ENCODE results near the gene FAM219B.

DNA sequence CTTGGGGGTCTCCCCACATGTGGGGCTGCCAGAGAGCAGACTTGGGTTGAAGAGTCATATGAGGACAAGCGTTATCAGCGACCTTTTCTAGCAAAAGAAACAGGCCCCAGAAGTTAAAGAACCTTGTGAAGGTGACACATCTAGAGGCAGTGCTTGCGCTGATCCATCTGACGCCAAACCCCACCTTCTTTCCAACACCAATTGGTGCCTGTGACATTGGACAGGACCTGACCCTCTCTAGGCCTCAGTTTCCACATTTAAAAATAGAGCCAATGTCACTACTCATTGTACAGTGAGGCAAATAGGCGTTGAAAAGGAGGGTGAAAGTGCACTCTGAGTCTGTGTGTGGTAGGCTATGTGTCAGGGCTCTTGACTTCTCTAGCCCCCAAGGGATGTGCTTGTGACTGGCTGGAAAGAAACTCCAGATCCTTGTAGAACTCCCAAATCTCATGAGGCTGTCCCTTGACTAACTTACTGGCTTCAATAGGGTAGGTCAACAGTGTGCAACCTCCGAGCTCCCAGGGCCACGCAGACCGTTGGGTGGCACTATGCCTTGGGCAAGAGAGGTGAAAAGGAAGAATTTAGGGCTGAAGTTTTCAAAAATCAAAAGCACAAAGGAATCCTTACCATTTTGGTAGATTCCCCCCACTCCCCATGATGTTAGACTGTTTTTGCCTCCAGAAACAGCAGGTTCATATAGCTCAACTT is 666 bp upstream of the FAM219B start:
- TF ChIP-seq POLR2A (IDR thresholded peaks at IDR 0.05) = no peak
- TF ChIP-seq, protein P1, sequence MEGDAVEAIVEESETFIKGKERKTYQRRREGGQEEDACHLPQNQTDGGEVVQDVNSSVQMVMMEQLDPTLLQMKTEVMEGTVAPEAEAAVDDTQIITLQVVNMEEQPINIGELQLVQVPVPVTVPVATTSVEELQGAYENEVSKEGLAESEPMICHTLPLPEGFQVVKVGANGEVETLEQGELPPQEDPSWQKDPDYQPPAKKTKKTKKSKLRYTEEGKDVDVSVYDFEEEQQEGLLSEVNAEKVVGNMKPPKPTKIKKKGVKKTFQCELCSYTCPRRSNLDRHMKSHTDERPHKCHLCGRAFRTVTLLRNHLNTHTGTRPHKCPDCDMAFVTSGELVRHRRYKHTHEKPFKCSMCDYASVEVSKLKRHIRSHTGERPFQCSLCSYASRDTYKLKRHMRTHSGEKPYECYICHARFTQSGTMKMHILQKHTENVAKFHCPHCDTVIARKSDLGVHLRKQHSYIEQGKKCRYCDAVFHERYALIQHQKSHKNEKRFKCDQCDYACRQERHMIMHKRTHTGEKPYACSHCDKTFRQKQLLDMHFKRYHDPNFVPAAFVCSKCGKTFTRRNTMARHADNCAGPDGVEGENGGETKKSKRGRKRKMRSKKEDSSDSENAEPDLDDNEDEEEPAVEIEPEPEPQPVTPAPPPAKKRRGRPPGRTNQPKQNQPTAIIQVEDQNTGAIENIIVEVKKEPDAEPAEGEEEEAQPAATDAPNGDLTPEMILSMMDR (IDR thresholded peaks at IDR 0.05) = no peak

All from uterus (tissue), 2 donors.